GM12872 (cell line): ENCODE results near the gene MND1.

Experiments
- CTCF ChIP-seq: IDR thresholded peaks from 3 replicates; pipeline ENCODE4 v1.5.1; 2011; ENCODE audit warnings: low read depth, mild to moderate bottlenecking, low read length, moderate library complexity; ENCODE audit not compliant: insufficient read depth

MND1 gene

GRCh38 chr4:153346563-153346962, 2.1 kb downstream of the MND1 start:
- TF ChIP-seq CTCF = 0 out of 3 replicates have a peak, but pooled peaks have one; percentile 3

- TF ChIP-seq CTCF = no peak
Measured at GRCh38 chr4:153347117-153347516, 2.6 kb downstream of the MND1 start.

GRCh38 chr4:153348006-153348405, 3.5 kb downstream of the MND1 start:
- TF ChIP-seq CTCF = no peak; the same call in 2 of the 3 replicates

- no peak for TF ChIP-seq CTCF
Measured at GRCh38 chr4:153349206-153349805, 4.8 kb downstream of the MND1 start.

DNA sequence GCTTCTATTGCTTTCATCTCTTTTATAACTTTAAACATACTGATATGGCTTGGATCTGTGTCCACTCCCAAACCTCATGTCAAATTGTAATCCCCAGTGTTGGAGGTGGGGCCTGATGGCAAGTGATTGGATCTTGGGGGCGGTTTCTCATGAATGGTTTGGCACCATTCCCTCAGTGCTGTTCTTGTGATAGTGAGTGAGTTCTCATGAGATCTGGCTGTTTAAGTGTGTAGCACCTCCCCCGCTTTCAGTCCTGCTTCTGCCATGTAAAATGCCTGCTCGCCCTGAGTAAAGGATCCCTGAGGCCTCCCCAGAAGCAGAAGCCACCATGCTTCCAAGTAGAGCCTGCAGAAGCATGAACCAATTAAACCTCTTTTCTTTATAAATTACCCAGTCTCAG, 17.7 kb downstream of the MND1 start:
- no peak for TF ChIP-seq CTCF

DNA sequence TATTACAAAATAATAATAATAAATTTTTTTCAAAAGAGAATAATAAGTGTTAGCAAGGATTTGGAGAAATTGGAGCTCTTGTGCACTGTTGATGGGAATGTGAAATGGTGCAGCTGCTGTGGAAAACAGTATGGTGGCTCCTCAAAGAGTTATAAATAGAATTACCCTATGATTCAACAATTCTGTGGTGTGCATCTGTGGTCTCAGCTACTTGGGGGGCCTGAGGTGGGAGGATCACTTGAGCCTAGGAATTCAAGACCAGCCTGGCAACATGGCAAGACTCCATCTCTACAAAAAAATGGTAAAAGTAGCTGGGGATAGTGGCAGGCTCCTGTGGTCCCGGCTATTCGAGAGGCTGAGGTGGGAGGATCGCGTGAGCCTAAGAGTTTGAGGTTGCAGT, 19.6 kb downstream of the MND1 start:
- no peak for TF ChIP-seq CTCF

DNA sequence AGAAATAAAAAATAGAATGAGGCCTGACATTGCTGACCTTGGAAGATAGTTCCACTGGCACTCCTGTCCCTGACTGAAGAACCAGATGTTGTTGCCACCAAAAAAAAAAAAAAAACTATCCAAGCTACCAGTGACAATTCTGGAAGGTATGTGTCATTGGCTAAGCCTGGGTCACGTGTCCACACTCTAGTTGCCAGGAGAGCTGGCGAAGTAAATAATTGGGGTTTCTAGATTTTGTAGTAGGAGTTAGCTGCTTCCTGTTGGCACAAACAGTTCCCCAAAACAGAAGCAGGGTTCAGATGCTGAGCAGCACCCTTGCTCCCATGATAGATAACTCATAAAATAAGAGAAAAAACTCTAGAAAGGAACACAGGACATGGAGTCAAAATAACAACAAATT, 20.5 kb downstream of the MND1 start:
- TF ChIP-seq CTCF = no peak
